Measurements from ENCODE around the gene ZBTB17.

Gene ZBTB17

GRCh38 chr1:16014509-16015482, 38.9 kb upstream of the ZBTB17 start:
- TF ChIP-seq ZFX (IDR thresholded peaks at IDR 0.05; ENCODE audit: borderline replicate concordance) (no peak), CTCF (IDR thresholded peaks at IDR 0.05) (no peak)
- no peak overlapping the region for H3K27ac ChIP-seq

GRCh38 chr1:16013908-16014258, 38.0 kb upstream of the ZBTB17 start:
- no peak overlapping the region for H3K27ac ChIP-seq

GRCh38 chr1:16013220-16013907, 37.5 kb upstream of the ZBTB17 start:
- no peak for TF ChIP-seq ZFX (IDR thresholded peaks at IDR 0.05; ENCODE audit: borderline replicate concordance)
- TF ChIP-seq CTCF (IDR thresholded peaks at IDR 0.05), result no peak
- no peak overlapping the region for H3K27ac ChIP-seq

More at GRCh38 chr1:16013908-16014258, 38.0 kb upstream of the ZBTB17 start:
- no peak for TF ChIP-seq CTCF (IDR thresholded peaks at IDR 0.05)
- TF ChIP-seq ZFX (IDR thresholded peaks at IDR 0.05; ENCODE audit: borderline replicate concordance), result no peak

- TF ChIP-seq ZFX (IDR thresholded peaks at IDR 0.05; ENCODE audit: borderline replicate concordance), result no peak
- TF ChIP-seq CTCF (IDR thresholded peaks at IDR 0.05), result peak; percentile 21; the same call in 1 of the 2 replicates
- no peak overlapping the region for H3K27ac ChIP-seq
Observed at GRCh38 chr1:16012590-16013219, 36.8 kb upstream of the ZBTB17 start.

- TF ChIP-seq CTCF (IDR thresholded peaks at IDR 0.05) (no peak), ZFX (IDR thresholded peaks at IDR 0.05; ENCODE audit: borderline replicate concordance) (no peak)
- H3K27ac ChIP-seq, result no peak overlapping the region
Observed at GRCh38 chr1:16011936-16012589, 36.2 kb upstream of the ZBTB17 start.

GRCh38 chr1:16010837-16011236, 34.9 kb upstream of the ZBTB17 start:
- H3K27ac ChIP-seq, result no peak overlapping the region
- TF ChIP-seq CTCF (IDR thresholded peaks at IDR 0.05), result no peak
- TF ChIP-seq ZFX (IDR thresholded peaks at IDR 0.05; ENCODE audit: borderline replicate concordance), result no peak
